Neural cell (in vitro differentiated cells): Measurements from ENCODE around the gene SPAG16.

Source experiments
- POLR2AphosphoS5 ChIP-seq: IDR thresholded peaks from 2 replicates; pipeline ENCODE4 v1.6.1; 2012
- RAD21 ChIP-seq: fragments of 450-650 bp; conservative IDR thresholded peaks from 2 replicates; pipeline ENCODE4 v1.6.1; 2014; ENCODE audit warnings: antibody characterized with exemption, mild to moderate bottlenecking, moderate library complexity
- TAF1 ChIP-seq: IDR thresholded peaks from 2 replicates; pipeline ENCODE4 v1.6.1; 2012; ENCODE audit warnings: low read depth

DNA sequence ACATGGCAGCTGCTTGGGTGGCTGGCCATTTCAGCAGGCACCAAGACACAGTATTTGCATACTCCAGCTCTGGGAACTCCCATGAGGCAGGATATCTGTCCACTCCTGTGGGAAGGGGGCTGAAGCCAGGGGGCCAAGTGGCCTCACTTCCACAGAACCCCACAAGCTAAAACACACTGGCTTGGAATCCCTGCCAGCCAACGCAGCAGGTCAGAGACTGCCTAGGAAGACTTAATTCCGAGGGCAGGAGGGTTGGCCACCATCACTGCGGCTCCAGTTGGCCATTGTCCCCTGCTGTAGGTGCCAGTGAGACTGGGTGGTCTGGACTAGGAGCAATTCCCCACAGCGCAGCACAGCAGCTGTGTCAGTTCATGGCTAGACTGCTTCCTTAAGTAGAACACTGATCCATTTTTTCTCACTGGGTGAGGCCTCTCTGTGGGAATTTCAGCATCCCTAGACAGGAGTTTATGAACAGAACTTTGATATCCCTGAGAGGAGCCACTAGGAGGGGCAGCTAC, 52.0 kb downstream of the SPAG16 start:
- TF ChIP-seq TAF1, result no peak
- TF ChIP-seq RAD21, result no peak
- no peak for TF ChIP-seq POLR2AphosphoS5
